Smooth muscle cell (in vitro differentiated cells): ENCODE measurements around the gene ABCA13. TPM values are rescaled to one million over a fixed set of nuclear protein-coding genes. Genes with fewer than 3 reads are reported as not detected.

ENCODE experiments used
- DNase-seq: peaks from one replicate; lab custom pipeline; 2025; ENCODE audit not compliant: unreplicated experiment; lab: John Stamatoyannopoulos, UW
- H2AFZ ChIP-seq: fragments of 200-600 bp; sonication (generic); 2 replicates; pipeline ENCODE4 v1.6.0; 2016; ENCODE audit warnings: antibody characterized with exemption, low read depth, mild to moderate bottlenecking
- H3F3A ChIP-seq: fragments of 200-600 bp; sonication (generic); 2 replicates; pipeline ENCODE4 v1.6.0; 2017; ENCODE audit warnings: antibody characterized with exemption, low read depth
- H3K27ac ChIP-seq: fragments of 200-600 bp; sonication (generic); 2 replicates; pipeline ENCODE4 v1.5.1; 2016; ENCODE audit warnings: low read depth, mild to moderate bottlenecking
- H3K27me3 ChIP-seq: fragments of 200-600 bp; sonication (generic); 2 replicates; pipeline ENCODE4 v1.6.1; 2016; ENCODE audit warnings: low read depth, mild to moderate bottlenecking
- H3K36me3 ChIP-seq: fragments of 200-600 bp; sonication (generic); 2 replicates; pipeline ENCODE4 v1.5.1; 2016; ENCODE audit warnings: low read depth
- H3K4me1 ChIP-seq: fragments of 200-600 bp; sonication (generic); 2 replicates; pipeline ENCODE4 v1.5.1; 2016; ENCODE audit warnings: low read depth
- H3K4me2 ChIP-seq: fragments of 200-600 bp; sonication (generic); 2 replicates; pipeline ENCODE4 v1.6.0; 2016; ENCODE audit warnings: mild to moderate bottlenecking
- H3K4me3 ChIP-seq: fragments of 200-600 bp; sonication (generic); 2 replicates; pipeline ENCODE4 v1.5.1; 2016; ENCODE audit warnings: mild to moderate bottlenecking
- H3K79me2 ChIP-seq: fragments of 200-600 bp; sonication (generic); 2 replicates; pipeline ENCODE4 v1.6.0; 2016; ENCODE audit warnings: low read depth, mild to moderate bottlenecking
- H3K9ac ChIP-seq: fragments of 200-600 bp; sonication (generic); 2 replicates; pipeline ENCODE4 v1.6.0; 2016; ENCODE audit warnings: low read depth
- H3K9me3 ChIP-seq: fragments of 200-600 bp; sonication (generic); replicated peaks from 2 replicates; pipeline ENCODE4 v1.5.1; 2016; ENCODE audit warnings: low read depth
- H4K20me1 ChIP-seq: fragments of 200-600 bp; sonication (generic); 2 replicates; pipeline ENCODE4 v1.6.0; 2016; ENCODE audit warnings: low read depth
- WGBS: methylation state at CpG from one replicate; pipeline ENCODE4 v1.1.7; 2016; ENCODE audit warnings: low lambda C conversion rate; 5-methylcytosine and 5-hydroxymethylcytosine counted together
- polyA plus RNA-seq: library from polyadenylated mRNA; unstranded; fragments of >200 nt; fragmentation: Nextera tagmentation; extraction: Ambion mirVana; gene quantifications from 2 replicates; pipeline ENCODE4 v1.2.1, GENCODE V29; 2016
- total RNA-seq: library from RNA; depleted of rRNA; stranded (reverse); fragments of >200 nt; gene quantifications from 2 replicates; pipeline ENCODE4 v1.2.3, GENCODE V29; 2014
- TF ChIP-seq, protein P1 (sequence below): fragments of 200-600 bp; sonication (generic); IDR thresholded peaks from 2 replicates; pipeline ENCODE4 v1.5.1; 2017; ENCODE audit warnings: borderline replicate concordance, mild to moderate bottlenecking, antibody characterized with exemption; ENCODE audit not compliant: insufficient read depth, poor library complexity, severe bottlenecking

The ABCA13 gene
- total and polyA plus RNA-seq, 2 experiments from 2014 or later: not detected

DNA sequence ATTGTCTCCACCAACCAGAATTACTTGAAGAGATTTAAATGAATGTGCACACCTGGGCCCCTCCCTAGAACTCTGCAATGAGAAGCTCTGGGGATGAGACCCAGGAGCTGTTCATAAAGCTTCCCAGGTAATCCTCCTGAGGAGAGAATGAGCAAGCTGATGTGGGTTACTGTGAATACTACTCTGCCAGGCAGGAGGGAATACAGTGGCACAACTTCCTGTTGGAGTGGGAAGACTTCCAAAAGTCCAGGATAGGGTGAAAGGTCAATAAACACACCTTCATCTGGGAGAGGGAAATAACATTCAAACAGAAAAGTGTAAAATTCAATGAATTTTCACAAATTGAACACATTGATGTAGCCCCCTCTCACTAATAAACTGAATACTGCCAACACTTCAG lies 351.4 kb downstream of the ABCA13 start:
- no peaks in the 10 kb centered on the region for H3K4me1 ChIP-seq
- no peaks in the 10 kb centered on the region for H3K79me2 ChIP-seq
- no peaks in the 10 kb centered on the region for H3K27me3 ChIP-seq
- TF ChIP-seq, protein P1, sequence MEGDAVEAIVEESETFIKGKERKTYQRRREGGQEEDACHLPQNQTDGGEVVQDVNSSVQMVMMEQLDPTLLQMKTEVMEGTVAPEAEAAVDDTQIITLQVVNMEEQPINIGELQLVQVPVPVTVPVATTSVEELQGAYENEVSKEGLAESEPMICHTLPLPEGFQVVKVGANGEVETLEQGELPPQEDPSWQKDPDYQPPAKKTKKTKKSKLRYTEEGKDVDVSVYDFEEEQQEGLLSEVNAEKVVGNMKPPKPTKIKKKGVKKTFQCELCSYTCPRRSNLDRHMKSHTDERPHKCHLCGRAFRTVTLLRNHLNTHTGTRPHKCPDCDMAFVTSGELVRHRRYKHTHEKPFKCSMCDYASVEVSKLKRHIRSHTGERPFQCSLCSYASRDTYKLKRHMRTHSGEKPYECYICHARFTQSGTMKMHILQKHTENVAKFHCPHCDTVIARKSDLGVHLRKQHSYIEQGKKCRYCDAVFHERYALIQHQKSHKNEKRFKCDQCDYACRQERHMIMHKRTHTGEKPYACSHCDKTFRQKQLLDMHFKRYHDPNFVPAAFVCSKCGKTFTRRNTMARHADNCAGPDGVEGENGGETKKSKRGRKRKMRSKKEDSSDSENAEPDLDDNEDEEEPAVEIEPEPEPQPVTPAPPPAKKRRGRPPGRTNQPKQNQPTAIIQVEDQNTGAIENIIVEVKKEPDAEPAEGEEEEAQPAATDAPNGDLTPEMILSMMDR: no peak
- H2AFZ ChIP-seq: no peak overlapping the region
- no peaks in the 10 kb centered on the region for H3F3A ChIP-seq
- no peaks in the 10 kb centered on the region for H3K36me3 ChIP-seq
- DNase-seq: no peak
- no peak overlapping the region for H3K4me2 ChIP-seq
- no peak overlapping the region for H3K4me3 ChIP-seq
- no peak overlapping the region for H3K9ac ChIP-seq
- H3K9me3 ChIP-seq: no peaks in the 10 kb centered on the region
- H3K27ac ChIP-seq: no peak overlapping the region
- no peaks in the 10 kb centered on the region for H4K20me1 ChIP-seq

DNA sequence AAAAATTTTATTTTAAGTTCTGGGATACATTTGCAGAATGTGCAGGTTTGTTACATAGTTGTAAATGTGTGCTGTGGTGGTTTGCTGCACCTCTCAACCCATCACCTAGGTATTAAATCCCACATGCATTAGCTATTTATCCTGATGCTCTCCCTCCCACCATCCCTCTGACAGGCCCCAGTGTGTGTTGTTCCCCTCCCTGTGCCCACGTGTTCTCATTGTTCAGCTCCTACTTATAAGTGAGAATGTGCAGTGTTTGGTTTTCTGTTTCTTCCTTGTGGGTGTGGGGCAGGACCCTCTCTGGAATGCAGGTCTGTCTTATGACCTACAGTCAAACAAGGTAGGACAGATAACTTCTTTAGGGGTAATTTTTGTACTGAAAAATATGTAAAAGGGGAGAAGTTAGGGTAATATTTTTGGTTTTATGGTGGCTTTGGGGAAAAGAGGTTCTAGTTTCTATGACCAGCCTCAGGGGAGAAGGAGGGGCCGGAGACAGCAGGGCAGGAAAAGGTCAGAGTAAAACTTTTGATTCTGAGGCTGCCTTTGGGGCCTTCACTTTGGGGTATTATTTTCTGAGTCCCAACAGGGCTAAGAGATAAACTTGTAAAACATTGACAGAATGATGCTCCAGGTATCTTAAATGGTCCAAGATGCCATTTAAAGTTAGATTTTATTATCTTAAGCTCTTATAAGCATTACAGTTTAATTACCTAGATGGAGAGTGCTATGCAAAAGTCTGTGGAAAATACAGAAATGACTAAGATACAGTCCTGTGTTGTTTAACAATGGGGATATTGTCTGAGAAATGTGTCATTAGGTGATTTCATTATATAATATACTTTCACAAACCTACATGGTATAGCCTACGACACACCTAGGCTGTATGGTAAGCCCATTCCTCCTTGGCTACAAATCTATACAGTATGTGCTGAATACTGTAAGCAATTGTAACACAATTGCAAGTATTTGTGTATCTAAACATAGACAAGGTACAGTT lies 354.8 kb downstream of the ABCA13 start:
- H4K20me1 ChIP-seq: no peaks in the 10 kb centered on the region
- no peak overlapping the region for H2AFZ ChIP-seq
- TF ChIP-seq, protein P1: no peak
- no peak overlapping the region for H3K4me2 ChIP-seq
- H3K27me3 ChIP-seq: no peaks in the 10 kb centered on the region
- H3K27ac ChIP-seq: no peak overlapping the region
- no peak overlapping the region for H3K9ac ChIP-seq
- H3K4me3 ChIP-seq: no peak overlapping the region
- H3F3A ChIP-seq: no peaks in the 10 kb centered on the region
- WGBS: 71% methylated on average over 3 of the region's 3 CpGs
- no peaks in the 10 kb centered on the region for H3K36me3 ChIP-seq
- no peaks in the 10 kb centered on the region for H3K4me1 ChIP-seq
- H3K79me2 ChIP-seq: no peaks in the 10 kb centered on the region
- no peak for DNase-seq
- no peaks in the 10 kb centered on the region for H3K9me3 ChIP-seq

DNA sequence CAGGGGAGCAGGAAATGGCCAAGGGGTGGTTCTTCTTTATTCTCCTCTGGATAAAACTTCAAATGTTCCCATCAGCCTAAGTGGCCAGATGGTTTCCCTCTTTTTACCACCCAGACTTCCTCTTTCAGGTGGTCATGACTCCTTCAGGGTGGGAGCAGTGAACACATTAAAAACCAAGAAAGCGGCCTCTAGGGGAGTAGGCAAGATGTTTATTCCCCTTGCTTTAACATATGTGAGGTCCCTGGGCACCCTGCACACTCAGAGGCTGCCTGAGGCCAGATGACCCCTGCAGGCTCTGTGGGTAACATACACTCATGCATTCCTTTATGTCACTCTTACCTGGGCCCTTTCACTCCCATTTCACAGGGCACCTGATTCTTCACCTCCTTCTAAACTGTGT lies 357.4 kb downstream of the ABCA13 start:
- no peak overlapping the region for H3K4me3 ChIP-seq

More for the DNA sequence above, 357.4 kb downstream of the ABCA13 start:
- 27% methylated on average over 1 of the region's 1 CpG for WGBS
- Histone ChIP-seq H3K4me2 (no peak overlapping the region), H3K79me2 (no peaks in the 10 kb centered on the region), H3K4me1 (no peaks in the 10 kb centered on the region), H3K27ac (no peak overlapping the region), H2AFZ (no peak overlapping the region), H3F3A (no peaks in the 10 kb centered on the region), H3K9me3 (no peaks in the 10 kb centered on the region), H3K9ac (no peak overlapping the region), H4K20me1 (no peaks in the 10 kb centered on the region), H3K27me3 (no peaks in the 10 kb centered on the region), H3K36me3 (no peaks in the 10 kb centered on the region)
- DNase-seq: no peak
- TF ChIP-seq, protein P1: no peak
